NCI-H2107 treated with DMSO at 0.1 percent for 48 hours (cell line): ENCODE data around the gene SLC25A4.
"Not testable (repeated sequence)": the region's sequence is repeated elsewhere in the genome, so short reads cannot be mapped to it uniquely, and the experiment has no call there.

ENCODE experiments used
- DNase-seq: peaks from one replicate; lab custom pipeline; 2025; ENCODE audit not compliant: unreplicated experiment; lab: John Stamatoyannopoulos, UW

The SLC25A4 gene

DNA sequence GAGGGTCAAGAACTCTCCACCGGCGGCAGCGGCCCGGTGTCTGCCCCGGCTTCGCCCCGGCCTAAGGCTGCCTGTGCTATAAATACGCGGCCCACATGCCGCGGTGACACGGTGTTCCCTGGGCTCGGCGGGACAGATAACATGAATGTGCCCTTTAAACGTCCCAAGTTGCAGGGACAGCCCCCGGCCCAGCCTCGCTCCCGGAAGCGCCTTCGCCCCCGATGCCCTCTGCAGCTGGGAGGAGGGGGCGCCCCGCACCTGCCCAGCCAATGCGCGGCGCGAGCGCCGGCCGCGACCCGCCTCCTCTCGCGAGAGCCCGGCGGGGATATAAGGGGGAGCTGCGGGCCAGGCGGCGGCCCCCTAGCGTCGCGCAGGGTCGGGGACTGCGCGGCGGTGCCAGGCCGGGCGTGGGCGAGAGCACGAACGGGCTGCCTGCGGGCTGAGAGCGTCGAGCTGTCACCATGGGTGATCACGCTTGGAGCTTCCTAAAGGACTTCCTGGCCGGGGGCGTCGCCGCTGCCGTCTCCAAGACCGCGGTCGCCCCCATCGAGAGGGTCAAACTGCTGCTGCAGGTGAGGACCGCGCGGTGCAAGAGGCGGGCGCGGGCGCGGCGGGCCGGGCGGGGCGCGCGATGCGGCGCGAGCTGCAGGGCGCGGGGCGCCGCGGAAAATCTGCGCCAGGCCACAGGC lies at the start of gene SLC25A4:
Gene SLC25A4 (plus strand): TSS at position 355 of the 689 bp plus-strand sequence. CDS start 107 bp downstream, at position 462.
- no peak for DNase-seq

DNA sequence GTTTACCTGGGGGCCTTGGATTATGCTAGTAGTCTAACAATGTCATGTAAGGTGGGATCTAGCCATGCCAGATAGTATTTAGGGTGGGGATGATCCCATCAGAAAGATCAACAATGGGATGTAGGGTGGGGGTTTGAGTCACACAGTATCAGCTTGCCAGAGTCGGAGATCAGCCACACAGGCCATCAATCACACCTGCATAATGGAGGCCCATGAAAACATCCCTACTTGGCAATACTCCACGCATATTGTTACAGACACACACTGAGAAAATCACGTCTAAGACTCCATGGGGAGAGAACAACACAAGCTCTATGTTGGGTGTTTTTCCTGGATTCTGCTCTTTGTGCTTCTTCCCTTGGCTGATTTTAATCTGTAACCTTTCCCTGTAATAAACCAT lies 49.5 kb upstream of the SLC25A4 start:
- no peak for DNase-seq

DNA sequence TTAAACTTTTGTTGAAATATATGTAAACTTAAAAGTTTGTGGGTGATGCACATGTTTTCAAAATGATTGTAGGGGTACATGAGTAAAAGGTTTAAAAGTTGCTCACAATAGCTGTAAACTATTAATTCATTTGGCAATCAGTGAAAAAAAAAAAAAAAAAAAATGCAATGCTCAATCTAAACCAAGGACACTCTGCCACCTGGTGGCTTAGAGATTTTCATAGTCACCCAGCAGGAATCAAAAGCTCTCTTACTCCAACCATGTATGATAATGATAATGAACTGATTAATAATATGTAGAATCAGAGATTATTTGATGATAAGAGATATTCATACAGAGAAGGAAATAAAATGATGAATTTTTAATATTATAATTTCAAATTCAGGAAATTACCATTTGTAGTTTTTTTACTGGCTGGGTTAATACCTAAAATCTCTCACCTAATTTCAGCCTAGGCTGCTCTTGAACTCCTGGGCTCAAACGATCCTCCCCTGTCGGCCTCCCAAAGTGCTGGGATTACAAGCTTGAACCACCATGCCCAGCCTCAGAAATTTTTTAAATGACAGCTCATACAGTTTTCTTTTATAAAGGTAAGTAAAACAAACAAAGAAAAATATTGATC lies 46.9 kb upstream of the SLC25A4 start:
- DNase-seq = no peak

- no peak for DNase-seq
These were observed 44.6 kb upstream of the SLC25A4 start for GRCh38 chr4:185098474-185098873.

GRCh38 chr4:185099024-185099682 lies 43.9 kb upstream of the SLC25A4 start:
- no peak for DNase-seq

DNA sequence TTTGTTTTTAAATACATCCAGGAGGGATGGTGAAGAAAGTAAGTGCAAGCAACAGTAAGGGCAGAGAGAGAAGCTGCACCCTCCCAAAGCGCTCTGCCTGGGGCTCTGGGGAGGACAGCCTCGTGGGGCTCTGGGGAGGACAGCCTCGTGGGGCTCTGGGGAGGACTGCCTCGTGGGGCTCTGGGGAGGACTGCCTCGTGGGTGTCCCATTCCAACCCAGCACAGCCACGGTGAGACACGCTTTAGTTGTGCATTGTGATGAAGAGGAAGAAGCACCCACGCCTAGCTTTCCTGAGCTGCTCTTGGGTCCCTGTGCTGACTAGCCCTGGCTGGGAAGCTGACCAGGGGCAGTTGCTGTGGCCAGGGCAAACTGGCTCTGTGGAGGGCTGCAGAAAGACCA lies 43.1 kb upstream of the SLC25A4 start:
- no peak for DNase-seq

- DNase-seq = no peak
These were observed 42.6 kb upstream of the SLC25A4 start for GRCh38 chr4:185100423-185100822.

- no peak for DNase-seq
These were observed 41.6 kb upstream of the SLC25A4 start for GRCh38 chr4:185101354-185101890.

GRCh38 chr4:185104733-185105132 lies 38.3 kb upstream of the SLC25A4 start:
- no peak for DNase-seq

- no peak for DNase-seq
These were observed 36.7 kb upstream of the SLC25A4 start for GRCh38 chr4:185106353-185106752.

GRCh38 chr4:185107574-185107973 lies 35.5 kb upstream of the SLC25A4 start:
- DNase-seq = not testable (repeated sequence)

DNA sequence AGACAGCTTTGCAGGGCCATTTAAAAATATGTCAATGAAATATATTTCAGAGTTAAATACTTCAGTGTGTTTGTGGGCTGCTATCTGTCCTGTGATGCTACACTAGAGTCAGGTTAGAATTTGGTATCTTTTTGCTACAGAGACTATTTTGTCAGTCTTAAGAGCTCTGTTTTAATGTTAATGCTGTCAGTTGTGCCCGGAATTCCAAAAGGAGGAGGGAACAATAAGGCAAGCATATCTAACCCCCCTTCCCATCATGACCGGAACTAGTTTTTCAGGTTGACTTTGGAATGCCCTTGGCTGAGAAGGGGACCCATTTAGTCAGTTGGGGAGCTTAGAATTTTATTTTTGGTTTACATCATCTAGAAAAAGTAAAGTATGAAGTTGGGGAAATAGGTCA lies 34.9 kb upstream of the SLC25A4 start:
- DNase-seq = no peak

- no peak for DNase-seq
These were observed 34.4 kb upstream of the SLC25A4 start for GRCh38 chr4:185108669-185109068.

GRCh38 chr4:185109736-185110135 lies 33.3 kb upstream of the SLC25A4 start:
- DNase-seq = no peak

- no peak for DNase-seq
These were observed 32.7 kb upstream of the SLC25A4 start for GRCh38 chr4:185110375-185110823.

DNA sequence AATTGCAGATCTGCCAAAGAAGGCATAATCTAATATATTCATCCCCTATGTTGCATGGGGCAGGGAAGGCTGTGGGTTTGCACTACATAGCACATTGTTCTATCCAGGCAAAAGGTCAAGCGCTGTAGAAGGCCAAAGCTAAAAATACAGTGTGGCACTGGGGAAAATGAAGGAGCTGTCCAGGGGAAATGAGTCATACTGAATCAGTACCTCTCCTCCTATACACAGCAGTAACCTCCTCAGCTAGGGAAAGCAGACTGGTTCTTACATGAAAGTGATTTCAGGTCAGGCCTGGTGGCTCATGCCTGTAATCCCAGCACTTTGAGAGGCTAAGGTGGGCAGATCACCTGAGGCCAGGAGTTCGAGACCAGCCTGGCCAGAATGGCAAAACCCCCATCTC lies 31.0 kb upstream of the SLC25A4 start:
- DNase-seq = no peak

DNA sequence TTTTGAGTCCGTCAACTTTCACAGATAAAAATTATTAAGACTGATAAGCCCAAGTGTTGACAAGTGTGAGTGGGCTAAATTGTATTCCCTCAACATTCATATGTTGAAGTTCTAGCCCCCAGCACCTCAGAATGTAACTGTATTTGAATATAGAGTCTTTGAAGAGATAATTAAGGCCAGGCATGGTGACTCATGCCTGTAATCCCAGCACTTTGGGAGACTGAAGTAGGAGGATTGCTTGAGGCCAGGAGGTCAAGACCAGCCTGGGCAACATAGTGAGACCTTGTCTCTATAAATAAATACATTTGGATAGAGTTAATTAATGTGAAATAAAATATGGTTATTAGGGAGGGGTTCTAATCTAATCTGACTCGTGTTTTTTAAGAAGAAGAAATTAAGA lies 29.7 kb upstream of the SLC25A4 start:
- DNase-seq = no peak

DNA sequence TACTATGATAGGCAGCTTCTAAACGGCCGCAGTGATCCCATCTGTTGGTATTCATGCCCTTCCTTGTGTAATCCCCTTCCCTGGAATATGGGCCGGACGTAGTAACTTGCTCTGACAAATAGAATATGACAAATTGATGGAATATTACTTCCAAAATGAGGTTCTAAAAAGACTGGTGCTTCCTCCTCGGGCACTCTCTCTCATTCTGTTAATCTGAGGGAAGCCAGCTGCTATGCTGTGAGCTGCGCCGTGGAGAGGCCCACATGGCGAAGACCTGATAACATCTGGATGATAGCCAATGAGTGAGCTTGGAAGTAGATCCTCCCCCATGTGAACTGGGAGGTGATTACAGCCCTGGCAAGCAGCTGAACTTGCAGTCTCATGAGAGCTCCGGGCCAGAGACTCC lies 27.2 kb upstream of the SLC25A4 start:
- no peak for DNase-seq

- DNase-seq = no peak
These were observed 25.6 kb upstream of the SLC25A4 start for GRCh38 chr4:185117300-185117934.

DNA sequence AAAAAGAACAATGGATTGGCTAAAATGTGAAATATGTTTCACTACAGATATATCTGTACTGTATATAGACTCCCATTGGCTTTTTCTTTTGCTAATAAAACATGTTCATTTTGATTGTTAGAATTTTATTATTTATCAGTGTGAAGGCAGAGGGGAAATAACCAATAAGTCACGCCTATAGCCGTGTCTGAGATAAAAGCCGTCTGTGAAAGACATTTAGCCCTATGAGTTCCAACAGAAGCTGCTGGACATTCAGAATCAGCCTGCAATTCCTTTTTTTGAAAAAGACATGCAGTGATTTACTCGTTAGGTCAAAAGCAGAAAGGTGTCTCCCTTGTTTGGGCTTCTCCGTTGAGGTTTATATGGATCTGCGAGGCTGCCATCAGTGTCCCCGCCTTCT lies 24.2 kb upstream of the SLC25A4 start:
- DNase-seq = no peak

GRCh38 chr4:185119467-185119866 lies 23.6 kb upstream of the SLC25A4 start:
- DNase-seq = not testable (repeated sequence)
